Measurements from ENCODE around the gene ACOT11.

GRCh38 chr1:54507033-54507870, 40.8 kb upstream of the ACOT11 start:
- TF ChIP-seq CTCF (IDR thresholded peaks at IDR 0.05) (no peak), POLR2A (IDR thresholded peaks at IDR 0.05) (no peak), EP300 (IDR thresholded peaks at IDR 0.05) (no peak)

Data from ovary (tissue), 3 donors.